Amygdala (tissue), 56 donors: ENCODE measurements around the gene BRCA2.
A peak's percentile ranks its signal among the peaks of the same experiment; 100 is the strongest.
"Not testable (repeated sequence)": the region's sequence is repeated elsewhere in the genome, so short reads cannot be mapped to it uniquely, and the experiment has no call there.

Experiments used
- DNase-seq, 56 donors: peaks; one replicate each; lab custom pipeline; 2025; lab: John Stamatoyannopoulos, UW

Gene BRCA2

GRCh38 chr13:32309312-32310133, 5.8 kb upstream of the BRCA2 start:
- no peak for DNase-seq

GRCh38 chr13:32310134-32310706, 5.1 kb upstream of the BRCA2 start:
- DNase-seq = peak in 2 of 56 donors; percentile 6 to 12

- DNase-seq = no peak
These were observed 4.0 kb upstream of the BRCA2 start for GRCh38 chr13:32311188-32311897.

- peak in 11 of 56 donors; percentile 4 to 68 (median 40) for DNase-seq
These were observed 754 bp upstream of the BRCA2 start for GRCh38 chr13:32314271-32315237.

GRCh38 chr13:32316028-32316339, 676 bp downstream of the BRCA2 start:
- DNase-seq = peak in 1 of 56 donors; percentile 27

GRCh38 chr13:32316501-32316900, 1.2 kb downstream of the BRCA2 start:
- DNase-seq = no peak

- DNase-seq = no peak
These were observed 2.6 kb downstream of the BRCA2 start for GRCh38 chr13:32317716-32318465.

GRCh38 chr13:32320528-32320927, 5.2 kb downstream of the BRCA2 start:
- DNase-seq = no peak

GRCh38 chr13:32323912-32324311, 8.6 kb downstream of the BRCA2 start:
- DNase-seq = no peak

GRCh38 chr13:32330441-32330840, 15.1 kb downstream of the BRCA2 start:
- DNase-seq = no peak

GRCh38 chr13:32334671-32335070, 19.4 kb downstream of the BRCA2 start:
- DNase-seq = no peak

GRCh38 chr13:32340914-32341313, 25.6 kb downstream of the BRCA2 start:
- DNase-seq = no peak

- no peak for DNase-seq
These were observed 32.3 kb downstream of the BRCA2 start for GRCh38 chr13:32347651-32348050.

- DNase-seq = not testable (repeated sequence)
These were observed 35.6 kb downstream of the BRCA2 start for GRCh38 chr13:32350839-32351441.

- DNase-seq = no peak
These were observed 38.7 kb downstream of the BRCA2 start for GRCh38 chr13:32354040-32354439.

- DNase-seq = not testable (repeated sequence)
These were observed 40.6 kb downstream of the BRCA2 start for GRCh38 chr13:32355935-32356334.

- DNase-seq = no peak
These were observed 47.3 kb downstream of the BRCA2 start for GRCh38 chr13:32362574-32362973.

GRCh38 chr13:32370805-32371204, 55.5 kb downstream of the BRCA2 start:
- no peak for DNase-seq
